HG02623 (cell line): Measurements from ENCODE around the gene KCNE1.
"Not testable (repeated sequence)": the region's sequence is repeated elsewhere in the genome, so short reads cannot be mapped to it uniquely, and the experiment has no call there.

ENCODE experiments used
- ATAC-seq: cut with Tn5 transposase; IDR thresholded peaks from one replicate; pipeline ENCODE4 v1.9.1; 2021; ENCODE audit warnings: moderate library complexity; ENCODE audit not compliant: unreplicated experiment

The KCNE1 gene

GRCh38 chr21:34511787-34512455, at the start of gene KCNE1:
KCNE1 (minus strand) TSS chr21:34512210; CDS start chr21:34449634, 62,576 bp downstream.
- ATAC-seq = no peak

GRCh38 chr21:34561806-34562205, 49.8 kb upstream of the KCNE1 start:
- no peak for ATAC-seq

DNA sequence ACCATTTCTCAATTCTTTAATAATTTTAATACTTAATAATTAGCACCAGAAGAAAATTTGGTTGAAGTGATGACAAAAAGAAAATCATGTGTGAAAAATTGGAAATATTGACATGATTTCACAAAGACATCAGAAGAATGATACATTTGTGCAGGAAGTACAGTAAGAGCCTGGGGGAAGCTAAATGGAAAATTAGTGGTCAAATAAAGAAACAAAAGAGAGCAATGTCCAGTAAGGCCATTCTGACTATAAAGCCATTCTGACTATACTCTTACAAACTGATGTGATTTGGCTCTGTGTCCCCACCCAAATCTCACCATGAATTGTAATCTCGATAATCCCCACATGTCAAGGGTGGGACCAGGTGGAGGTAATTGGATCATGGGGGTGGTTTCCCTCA, 48.6 kb upstream of the KCNE1 start:
- no peak for ATAC-seq

DNA sequence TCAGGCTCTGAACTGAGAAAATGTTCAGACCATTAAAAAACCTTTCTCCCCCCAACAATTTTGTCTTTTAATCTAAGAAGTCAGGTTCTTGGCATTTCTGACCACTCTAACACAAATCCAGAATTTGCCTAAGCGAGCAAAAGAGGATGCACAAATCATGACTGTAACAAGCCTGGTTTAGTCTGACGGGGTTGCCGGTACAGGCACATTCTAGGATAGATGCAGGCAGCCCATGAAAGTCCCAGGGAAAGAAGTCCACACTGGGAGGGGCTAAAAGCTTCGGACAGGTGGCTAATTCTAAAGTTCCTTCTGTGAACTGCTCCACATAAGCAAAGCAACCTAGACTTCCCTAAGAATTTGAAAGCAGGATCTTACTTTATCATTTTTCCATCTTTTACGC, 48.0 kb upstream of the KCNE1 start:
- ATAC-seq = no peak

- ATAC-seq = no peak
These were observed 47.1 kb upstream of the KCNE1 start for GRCh38 chr21:34559089-34559631.

GRCh38 chr21:34558166-34558565, 46.2 kb upstream of the KCNE1 start:
- no peak for ATAC-seq

GRCh38 chr21:34557261-34557660, 45.3 kb upstream of the KCNE1 start:
- no peak for ATAC-seq

- not testable (repeated sequence) for ATAC-seq
These were observed 42.7 kb upstream of the KCNE1 start for GRCh38 chr21:34554670-34555069.

- ATAC-seq = no peak
These were observed 42.2 kb upstream of the KCNE1 start for GRCh38 chr21:34554227-34554626.

DNA sequence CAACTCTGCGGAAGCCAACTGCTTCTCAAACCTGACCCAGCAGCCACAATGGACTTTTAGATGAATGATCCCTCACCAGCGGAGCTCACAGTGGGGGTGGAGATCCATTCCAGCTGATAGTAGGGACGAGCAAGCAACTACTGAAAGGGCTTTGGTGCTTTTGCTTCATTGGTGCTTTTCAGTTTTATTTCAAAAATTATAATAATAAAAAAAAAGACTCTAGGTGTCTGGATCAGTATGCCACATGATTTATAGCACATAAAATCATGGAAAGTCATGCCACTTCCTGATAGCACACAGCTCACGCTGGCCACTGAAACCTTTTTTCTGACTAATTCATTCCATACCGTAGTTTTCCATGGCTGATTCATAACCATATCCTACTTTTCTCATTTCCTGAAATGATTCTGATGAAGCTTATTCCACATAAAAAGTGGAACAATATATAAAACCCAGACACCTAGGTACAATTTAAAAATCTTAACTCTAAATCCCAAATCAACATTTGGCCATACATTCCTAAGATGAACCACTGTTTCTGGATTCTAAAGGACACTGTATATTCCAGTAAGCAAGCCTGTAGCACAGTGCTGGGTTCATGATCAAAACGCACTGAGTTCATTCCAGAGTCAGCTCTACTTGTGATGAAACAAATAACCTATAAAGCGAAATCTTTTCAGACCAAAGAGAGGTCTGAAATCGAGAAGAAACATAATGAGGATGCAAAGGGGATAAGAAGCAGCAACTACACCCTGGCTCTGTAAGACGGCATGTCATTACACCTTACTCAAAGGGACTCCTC, 41.3 kb upstream of the KCNE1 start:
- ATAC-seq = no peak

GRCh38 chr21:34552360-34553098, 40.5 kb upstream of the KCNE1 start:
- ATAC-seq = no peak

GRCh38 chr21:34550182-34550799, 38.3 kb upstream of the KCNE1 start:
- no peak for ATAC-seq

- ATAC-seq = no peak
These were observed 36.9 kb upstream of the KCNE1 start for GRCh38 chr21:34548781-34549376.

DNA sequence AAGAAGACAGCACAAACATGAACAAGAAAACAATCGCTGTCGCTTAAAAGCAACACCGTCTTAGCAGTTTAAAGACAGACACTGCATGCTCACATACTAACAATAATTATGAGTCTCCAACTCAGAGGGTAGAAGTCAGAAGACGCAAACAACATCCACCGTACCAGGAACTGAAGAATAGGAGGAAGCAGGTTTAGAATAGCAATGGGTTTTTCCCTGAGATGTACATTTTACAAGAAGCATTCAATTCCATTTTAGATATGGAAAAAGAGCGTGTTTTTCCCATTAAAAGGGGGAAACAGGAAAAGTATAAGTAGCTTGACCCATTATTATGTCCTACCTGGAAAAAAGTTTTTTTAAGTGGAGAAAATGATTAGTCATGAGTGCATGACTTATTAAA, 34.5 kb upstream of the KCNE1 start:
- ATAC-seq = no peak

GRCh38 chr21:34545079-34545884, 33.3 kb upstream of the KCNE1 start:
- ATAC-seq = peak; percentile 87

DNA sequence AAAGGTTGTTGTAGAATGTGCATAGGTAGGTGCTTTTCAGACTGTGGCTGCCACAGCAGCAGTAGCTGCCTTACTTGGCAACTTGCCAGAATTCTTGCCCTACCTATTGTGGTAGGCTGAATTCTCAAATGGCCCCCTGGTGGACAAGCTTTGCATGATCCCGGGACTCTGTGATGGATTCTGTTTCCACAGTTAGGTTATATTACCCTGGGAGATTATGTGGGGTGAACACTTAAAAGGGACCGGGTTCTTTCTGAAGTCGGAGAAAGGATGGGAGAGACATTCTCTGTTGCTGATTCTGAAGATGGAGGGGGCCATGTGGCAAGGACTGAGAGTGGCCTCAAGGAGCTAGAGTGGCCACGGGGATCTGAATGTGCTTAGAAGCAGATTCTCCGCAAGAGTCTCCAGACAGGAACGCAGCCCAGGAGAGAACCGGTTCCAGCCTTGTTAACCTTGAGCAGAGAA, 32.1 kb upstream of the KCNE1 start:
- no peak for ATAC-seq

DNA sequence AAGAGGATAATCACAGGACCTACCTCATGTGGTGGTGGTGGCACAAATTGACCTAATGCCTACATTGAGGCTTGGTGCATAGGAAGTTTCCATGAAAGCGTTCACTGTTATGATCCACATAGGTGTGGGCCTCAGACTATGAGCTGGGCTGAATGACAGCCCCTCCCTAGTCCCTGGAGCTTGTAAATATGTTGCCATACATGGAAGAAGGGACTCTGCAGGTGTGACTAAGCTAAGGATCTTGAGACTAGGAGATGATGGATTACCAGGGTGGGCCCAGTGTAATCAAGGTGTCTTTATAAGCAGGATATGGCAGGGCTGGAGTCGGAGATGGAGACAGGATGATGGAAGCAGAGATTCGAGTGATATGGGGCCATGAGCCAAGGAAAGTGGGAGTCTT, 31.0 kb upstream of the KCNE1 start:
- no peak for ATAC-seq

DNA sequence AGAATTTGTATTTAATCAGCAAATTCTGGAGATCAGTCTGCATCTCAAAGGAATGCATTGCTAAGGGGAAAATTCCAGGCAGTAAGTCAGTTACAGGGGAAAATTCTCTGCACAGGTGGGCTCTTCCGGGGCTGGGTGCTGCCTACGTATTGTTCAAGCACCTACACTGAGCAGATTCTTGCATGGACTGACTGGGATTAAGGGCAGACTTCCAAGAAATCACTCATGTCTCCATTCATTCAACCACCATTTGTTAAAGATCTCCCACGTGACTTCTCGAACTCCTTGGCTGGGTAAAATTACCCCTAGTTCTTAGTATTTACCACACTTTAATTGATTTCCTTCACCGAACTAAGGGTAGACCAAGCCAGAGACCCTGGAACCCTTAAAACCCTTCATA, 28.2 kb upstream of the KCNE1 start:
- ATAC-seq = no peak

DNA sequence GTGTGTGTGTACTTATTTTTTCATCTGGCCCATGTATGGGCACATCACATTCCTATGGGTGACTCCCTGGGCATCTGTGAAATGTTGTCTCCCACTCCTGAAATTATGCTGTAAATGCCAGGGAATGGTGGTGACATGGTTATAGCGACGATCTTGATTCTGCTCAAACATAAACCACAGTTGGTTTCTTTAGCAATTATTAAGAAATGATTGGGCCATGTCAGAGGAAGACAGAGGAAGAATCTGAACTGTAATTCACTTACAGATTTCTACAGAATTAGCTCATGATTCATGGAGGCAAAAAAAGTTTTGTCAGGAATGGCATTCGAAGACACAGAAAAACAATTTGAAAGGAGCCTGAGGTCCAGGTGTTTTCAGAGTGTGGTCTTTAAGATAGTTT, 25.8 kb upstream of the KCNE1 start:
- ATAC-seq = no peak

GRCh38 chr21:34536820-34537219, 24.8 kb upstream of the KCNE1 start:
- no peak for ATAC-seq
